Gastrocnemius medialis (tissue), 4 donors: ENCODE results near the gene HABP4. TPM values are rescaled to one million over a fixed set of nuclear protein-coding genes. Genes with fewer than 3 reads are reported as not detected.
A peak's percentile ranks its signal among the peaks of the same experiment; 100 is the strongest.

Experiments
- ATAC-seq, 2 donors: fragments of 150-250 bp; one replicate each; pipeline ENCODE4 v1.9.1; 2016
- DNase-seq, 2 donors: peaks; one replicate each; pipeline ENCODE4 v3.0.0-alpha.2; 2019
- H3K27ac ChIP-seq, 4 donors: fragments of 200-600 bp; sonication (generic); 1 replicate in 1 of 4; 2 replicates in 3 of 4; pipeline ENCODE4 v1.5.1; 2016 to 2018; ENCODE audit warnings: mild to moderate bottlenecking in 2 of 4, moderate library complexity in 1 of 4
- H3K27me3 ChIP-seq, 3 donors: fragments of 200-600 bp; sonication (generic) in 2 of 3; 1 replicate in 1 of 3; 2 replicates in 2 of 3; pipeline versions ENCODE4 v1.5.1 to v1.6.0; 2016 to 2019; ENCODE audit warnings: mild to moderate bottlenecking in 1 of 3, moderate library complexity in 1 of 3
- H3K36me3 ChIP-seq, 2 donors: fragments of 200-600 bp; sonication (generic) in 1 of 2; one replicate each; pipeline ENCODE4 v1.5.1; 2017 to 2018
- H3K4me1 ChIP-seq, 2 donors: fragments of 200-600 bp; sonication (generic) in 1 of 2; one replicate each; pipeline ENCODE4 v1.5.1; 2016 to 2017; ENCODE audit warnings: mild to moderate bottlenecking in 2 of 2
- H3K4me3 ChIP-seq, 4 donors: fragments of 200-600 bp; sonication (generic) in 3 of 4; 1 replicate in 1 of 4; 2 replicates in 3 of 4; pipeline ENCODE4 v1.5.1; 2016 to 2019; ENCODE audit warnings: mild to moderate bottlenecking in 2 of 4
- H3K9me3 ChIP-seq, 3 donors: fragments of 200-600 bp; sonication (generic) in 2 of 3; 1 replicate in 1 of 3; 2 replicates in 2 of 3; pipeline ENCODE4 v1.5.1; 2016 to 2019
- POLR2A ChIP-seq, 2 donors: fragments of 450-650 bp; IDR thresholded peaks; one replicate each; pipeline ENCODE4 v1.6.1; 2017; ENCODE audit warnings: antibody characterized with exemption in 2 of 2, mild to moderate bottlenecking in 2 of 2, moderate library complexity in 2 of 2
- in situ Hi-C, 4 donors: fragments of 200-750 bp; cut with MboI; loops; one replicate each; pipeline versions ENCODE4 v1.15.0 to v1.8.0; 2017; ENCODE audit warnings: low sequenced_read_pairs in 4 of 4
- intact Hi-C: fragments of 100-400 bp; cut with DNase I; formaldehyde crosslinking; loops from one replicate; pipeline ENCODE4 v1.15.1; 2023; ENCODE audit warnings: low total_unique reads
- total RNA-seq, 4 donors: library from RNA; depleted of rRNA; stranded (reverse); fragments of >200 nt; gene quantifications; one replicate each; pipeline versions ENCODE4 v1.1.0 to v1.2.3, GENCODE V29; 2016
- TF ChIP-seq, protein P1 (sequence below), 5 experiments: fragments of 450-650 bp in 3 of 5; fragments of 200-600 bp in 2 of 5; sonication (generic) in 2 of 5; IDR thresholded peaks in 4 of 5; conservative IDR thresholded peaks in 1 of 5; 1 replicate in 4 of 5; 2 replicates in 1 of 5; pipeline ENCODE4 v1.5.1; 2016 to 2019; ENCODE audit warnings: antibody characterized with exemption in 5 of 5, mild to moderate bottlenecking in 3 of 5, moderate library complexity in 3 of 5

HABP4 gene
- total RNA-seq, 4 donors from 2014 or later, result 6.2 to 19.3 (median 12.3) TPM

DNA sequence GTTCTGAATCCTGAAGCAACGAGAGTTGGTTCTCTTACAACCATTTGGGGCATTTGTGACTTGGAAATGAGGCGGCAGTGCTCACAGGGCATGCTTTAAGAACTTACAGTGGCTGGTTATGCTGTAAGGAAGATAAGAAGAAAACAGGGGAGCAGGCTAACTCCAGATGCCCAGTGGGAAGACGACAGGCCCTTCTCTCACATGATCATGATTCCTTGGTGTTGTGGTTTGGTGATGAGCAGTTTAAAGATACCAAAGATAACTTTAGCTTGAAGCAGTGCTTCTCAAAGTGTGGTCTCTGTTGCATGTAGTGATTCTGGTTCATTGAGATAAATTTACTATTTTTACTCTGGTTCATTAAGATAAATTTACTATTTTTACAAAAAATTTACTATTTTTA lies 2.6 kb upstream of the HABP4 start:
- intact Hi-C loops (loop anchor here (10.0 kb wide), 1 partner anchor 407 kb away; the partner anchor contains the start of gene ZNF782), in situ Hi-C loops (loop anchor here (5.0 to 25.0 kb wide), 4 partner anchors 217 to 415 kb away; partner anchors contain the start of gene ZNF782 (in 1 of the 4))
- no peaks in the 10 kb centered on the region for H3K27me3 ChIP-seq
- no peak overlapping the region for H3K27ac ChIP-seq
- TF ChIP-seq, protein P1, sequence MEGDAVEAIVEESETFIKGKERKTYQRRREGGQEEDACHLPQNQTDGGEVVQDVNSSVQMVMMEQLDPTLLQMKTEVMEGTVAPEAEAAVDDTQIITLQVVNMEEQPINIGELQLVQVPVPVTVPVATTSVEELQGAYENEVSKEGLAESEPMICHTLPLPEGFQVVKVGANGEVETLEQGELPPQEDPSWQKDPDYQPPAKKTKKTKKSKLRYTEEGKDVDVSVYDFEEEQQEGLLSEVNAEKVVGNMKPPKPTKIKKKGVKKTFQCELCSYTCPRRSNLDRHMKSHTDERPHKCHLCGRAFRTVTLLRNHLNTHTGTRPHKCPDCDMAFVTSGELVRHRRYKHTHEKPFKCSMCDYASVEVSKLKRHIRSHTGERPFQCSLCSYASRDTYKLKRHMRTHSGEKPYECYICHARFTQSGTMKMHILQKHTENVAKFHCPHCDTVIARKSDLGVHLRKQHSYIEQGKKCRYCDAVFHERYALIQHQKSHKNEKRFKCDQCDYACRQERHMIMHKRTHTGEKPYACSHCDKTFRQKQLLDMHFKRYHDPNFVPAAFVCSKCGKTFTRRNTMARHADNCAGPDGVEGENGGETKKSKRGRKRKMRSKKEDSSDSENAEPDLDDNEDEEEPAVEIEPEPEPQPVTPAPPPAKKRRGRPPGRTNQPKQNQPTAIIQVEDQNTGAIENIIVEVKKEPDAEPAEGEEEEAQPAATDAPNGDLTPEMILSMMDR (IDR thresholded peaks at IDR 0.05 in 4 of 5, conservative IDR thresholded peaks at IDR 0.05 in 1 of 5), result no peak
- no peak for TF ChIP-seq POLR2A (IDR thresholded peaks at IDR 0.05)
- H3K36me3 ChIP-seq, result no peaks in the 10 kb centered on the region
- H3K4me3 ChIP-seq, result no peak overlapping the region
- no peaks in the 10 kb centered on the region for H3K9me3 ChIP-seq
- DNase-seq, result no peak
- H3K4me1 ChIP-seq, result peaks cover 7% of the 10 kb centered on the region in 2 donors
- no peak for ATAC-seq

DNA sequence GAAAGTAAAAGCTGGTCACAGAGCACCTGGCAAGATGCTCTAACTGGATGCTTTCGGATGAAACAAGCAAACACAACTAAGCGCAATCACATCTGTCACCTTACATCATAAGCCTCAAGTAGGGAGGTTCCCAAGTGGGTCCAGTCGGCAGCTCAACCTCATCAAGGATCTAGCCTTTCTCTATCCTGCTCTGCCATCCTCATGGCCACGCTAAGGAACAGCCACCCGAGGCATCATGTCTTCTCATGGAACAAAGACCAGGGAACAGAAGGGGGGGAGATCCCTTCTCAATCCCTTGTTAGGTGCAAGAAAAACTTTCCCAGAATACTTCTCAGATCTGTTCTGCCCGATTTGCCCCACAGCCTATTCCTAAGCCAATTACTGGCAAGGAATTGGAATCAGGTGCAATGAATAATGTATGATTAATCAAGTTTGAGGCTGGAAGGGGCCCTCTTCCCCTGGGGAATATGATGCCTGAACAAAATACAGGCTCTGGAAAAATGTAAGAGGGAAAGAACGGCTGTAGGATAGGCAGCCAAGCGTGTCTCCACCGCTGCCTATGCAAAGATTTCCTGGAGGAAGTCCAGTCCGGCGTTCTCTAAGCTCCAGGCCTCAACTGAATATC lies 1.3 kb upstream of the HABP4 start:
- in situ Hi-C loops, result loop anchor here (5.0 to 25.0 kb wide), 4 partner anchors 216 to 414 kb away; partner anchors contain the start of gene ZNF782 (in 1 of the 4)

DNA sequence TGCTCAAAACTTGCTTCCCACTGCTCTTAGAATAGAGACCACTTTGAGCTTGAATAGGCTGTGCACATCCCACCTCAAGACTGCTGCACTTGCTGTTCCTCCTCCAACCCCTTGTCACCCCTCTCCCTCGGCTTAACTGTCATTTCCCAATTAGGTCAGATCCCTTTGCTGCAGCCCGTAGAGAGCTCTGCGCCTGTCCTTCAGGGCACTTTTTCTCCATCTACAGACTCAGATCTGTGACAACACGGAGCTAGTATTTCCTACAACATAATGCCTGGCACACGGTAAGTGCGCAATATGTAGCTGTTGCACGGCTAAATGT lies 485 bp upstream of the HABP4 start:
- Histone ChIP-seq H3K9me3 (no peaks in the 10 kb centered on the region), H3K4me1 (peaks cover 7 to 10% of the 10 kb centered on the region in 2 donors), H3K4me3 (peak overlapping the region; percentile 58 to 75 (median 69)), H3K36me3 (no peaks in the 10 kb centered on the region), H3K27me3 (no peaks in the 10 kb centered on the region), H3K27ac (peak overlapping the region; percentile 63 to 87 (median 76))
- DNase-seq, result no peak
- ATAC-seq, result peak; percentile 49 to 55
- TF ChIP-seq, protein P1 (IDR thresholded peaks at IDR 0.05 in 4 of 5, conservative IDR thresholded peaks at IDR 0.05 in 1 of 5), result no peak
- no peak for TF ChIP-seq POLR2A (IDR thresholded peaks at IDR 0.05)
- in situ Hi-C loops, result loop anchor here (5.0 to 25.0 kb wide), 4 partner anchors 215 to 413 kb away; partner anchors contain the start of gene ZNF782 (in 1 of the 4)
- intact Hi-C loops, result loop anchor here (10.0 kb wide), 1 partner anchor 405 kb away; the partner anchor contains the start of gene ZNF782

More for the DNA sequence above, 1.3 kb upstream of the HABP4 start:
- Histone ChIP-seq H3K9me3 (no peaks in the 10 kb centered on the region), H3K27ac (no peak overlapping the region), H3K4me3 (no peak overlapping the region), H3K4me1 (peaks cover 7 to 9% of the 10 kb centered on the region in 2 donors), H3K36me3 (no peaks in the 10 kb centered on the region), H3K27me3 (no peaks in the 10 kb centered on the region)
- no peak for DNase-seq
- intact Hi-C loops, result loop anchor here (10.0 kb wide), 1 partner anchor 406 kb away; the partner anchor contains the start of gene ZNF782
- no peak for ATAC-seq
- TF ChIP-seq, protein P1 (IDR thresholded peaks at IDR 0.05 in 4 of 5, conservative IDR thresholded peaks at IDR 0.05 in 1 of 5), result no peak
- TF ChIP-seq POLR2A (IDR thresholded peaks at IDR 0.05), result no peak

DNA sequence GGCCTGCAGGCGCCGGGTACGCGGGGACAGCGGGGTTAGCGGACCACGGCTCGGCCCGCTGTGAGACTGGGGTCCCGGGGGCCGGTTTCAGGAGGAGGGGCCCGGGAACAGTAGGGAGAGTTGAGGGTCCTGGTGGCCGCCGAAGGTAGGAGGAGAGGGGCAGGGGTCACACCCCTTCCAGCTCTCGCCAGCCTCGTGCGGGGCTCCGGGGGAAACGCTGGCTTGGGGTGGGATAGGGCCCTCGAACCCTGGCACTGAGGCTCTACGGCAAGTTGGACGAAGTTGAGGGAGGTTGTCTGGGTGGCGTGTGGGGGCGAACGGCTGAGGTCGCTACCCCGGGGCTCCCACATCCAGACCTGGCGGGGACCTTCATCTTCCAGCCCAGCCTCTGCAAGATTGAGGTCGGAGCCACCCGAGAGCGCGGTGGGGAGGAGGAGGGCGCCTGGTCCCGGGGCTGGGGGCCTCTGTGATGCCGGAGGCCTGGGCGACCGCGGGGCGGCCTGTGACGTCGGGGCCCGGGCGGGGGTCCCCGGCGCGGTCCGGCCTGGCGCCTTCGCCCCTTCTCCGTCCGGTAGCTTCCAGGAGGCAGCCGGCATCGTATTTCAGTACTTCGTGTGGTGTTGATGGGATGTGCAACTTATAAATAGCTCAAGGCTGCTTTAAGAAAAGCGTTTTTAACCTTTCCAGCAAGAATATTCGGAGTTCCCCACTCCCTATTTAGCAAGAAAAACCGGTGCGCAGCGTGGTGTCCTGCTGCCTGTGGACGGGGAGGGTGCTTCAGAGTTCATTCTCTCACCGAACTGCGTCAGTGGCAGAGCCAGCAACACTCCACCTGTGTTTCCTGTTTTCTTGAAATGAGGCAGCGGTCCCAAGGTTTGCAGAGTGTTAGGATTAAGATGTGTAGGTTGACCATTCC lies 902 bp downstream of the HABP4 start:
- Histone ChIP-seq H3K36me3 (no peaks in the 10 kb centered on the region), H3K4me1 (peaks cover 7 to 10% of the 10 kb centered on the region in 2 donors), H3K4me3 (peak overlapping the region; percentile 71 to 85 (median 76)), H3K27ac (peak overlapping the region; percentile 78 to 88 (median 87)), H3K27me3 (no peaks in the 10 kb centered on the region), H3K9me3 (no peaks in the 10 kb centered on the region)
- DNase-seq (peak; percentile 3 to 16), ATAC-seq (peak; percentile 9 to 19)
- in situ Hi-C loops (loop anchor here in 1 of 4 donors (10.0 kb wide), 1 partner anchor 114 kb away; no protein-coding TSS in a partner anchor), intact Hi-C loops (loop anchor here (1.0 to 5.0 kb wide), 4 partner anchors 33 to 204 kb away; partner anchors contain the start of genes CDC14B, PRXL2C and ZNF367)
- TF ChIP-seq, protein P1 (IDR thresholded peaks at IDR 0.05 in 4 of 5, conservative IDR thresholded peaks at IDR 0.05 in 1 of 5), result no peak
- TF ChIP-seq POLR2A (IDR thresholded peaks at IDR 0.05), result no peak
